ENCODE measurements around the gene ADPRHL1.

Gene ADPRHL1

GRCh38 chr13:113430378-113431110 is 22.7 kb downstream of the ADPRHL1 start:
- no peak for DNase-seq

DNA sequence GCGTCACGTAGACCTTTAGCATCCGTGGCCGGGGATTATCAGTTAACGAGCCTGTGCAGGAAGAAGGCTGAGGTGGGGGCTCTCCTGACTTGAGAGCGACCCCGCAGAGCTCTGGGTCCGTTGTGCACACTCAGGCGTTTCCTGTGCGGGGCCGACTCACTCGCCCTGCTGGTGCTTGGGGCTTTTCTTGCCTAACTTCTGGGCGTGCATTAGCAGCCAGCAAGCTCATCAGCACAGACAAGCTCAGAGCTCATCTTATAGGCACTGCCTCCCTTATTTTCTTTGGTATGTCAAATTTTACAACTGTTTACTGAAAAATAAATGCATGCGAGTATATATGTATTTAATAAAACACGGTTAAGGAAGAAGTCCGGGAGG is 23.7 kb downstream of the ADPRHL1 start:
- no peak for DNase-seq

- DNase-seq: no peak
Measured at GRCh38 chr13:113428871-113429607, 24.2 kb downstream of the ADPRHL1 start.

DNA sequence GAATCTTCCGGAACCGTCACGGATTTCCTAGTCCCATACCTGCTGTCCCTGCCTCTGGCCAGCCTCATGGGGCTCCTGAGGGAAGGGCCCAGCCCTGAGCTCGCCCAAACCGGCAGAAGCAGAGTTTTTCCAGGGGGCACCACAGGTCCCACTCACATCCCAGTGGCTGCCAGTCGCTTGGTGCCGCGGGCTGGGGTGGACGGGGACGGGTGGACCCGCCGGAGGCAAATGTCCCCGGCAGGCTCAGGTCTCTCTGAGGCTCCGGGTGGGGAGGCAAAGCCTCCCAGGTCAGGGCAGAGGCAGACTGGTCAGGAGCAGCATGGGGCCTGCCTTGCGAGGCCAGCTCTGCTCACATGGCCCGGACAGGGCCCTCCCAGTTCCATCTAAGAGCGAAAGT is 24.8 kb downstream of the ADPRHL1 start:
- DNase-seq: no peak

DNA sequence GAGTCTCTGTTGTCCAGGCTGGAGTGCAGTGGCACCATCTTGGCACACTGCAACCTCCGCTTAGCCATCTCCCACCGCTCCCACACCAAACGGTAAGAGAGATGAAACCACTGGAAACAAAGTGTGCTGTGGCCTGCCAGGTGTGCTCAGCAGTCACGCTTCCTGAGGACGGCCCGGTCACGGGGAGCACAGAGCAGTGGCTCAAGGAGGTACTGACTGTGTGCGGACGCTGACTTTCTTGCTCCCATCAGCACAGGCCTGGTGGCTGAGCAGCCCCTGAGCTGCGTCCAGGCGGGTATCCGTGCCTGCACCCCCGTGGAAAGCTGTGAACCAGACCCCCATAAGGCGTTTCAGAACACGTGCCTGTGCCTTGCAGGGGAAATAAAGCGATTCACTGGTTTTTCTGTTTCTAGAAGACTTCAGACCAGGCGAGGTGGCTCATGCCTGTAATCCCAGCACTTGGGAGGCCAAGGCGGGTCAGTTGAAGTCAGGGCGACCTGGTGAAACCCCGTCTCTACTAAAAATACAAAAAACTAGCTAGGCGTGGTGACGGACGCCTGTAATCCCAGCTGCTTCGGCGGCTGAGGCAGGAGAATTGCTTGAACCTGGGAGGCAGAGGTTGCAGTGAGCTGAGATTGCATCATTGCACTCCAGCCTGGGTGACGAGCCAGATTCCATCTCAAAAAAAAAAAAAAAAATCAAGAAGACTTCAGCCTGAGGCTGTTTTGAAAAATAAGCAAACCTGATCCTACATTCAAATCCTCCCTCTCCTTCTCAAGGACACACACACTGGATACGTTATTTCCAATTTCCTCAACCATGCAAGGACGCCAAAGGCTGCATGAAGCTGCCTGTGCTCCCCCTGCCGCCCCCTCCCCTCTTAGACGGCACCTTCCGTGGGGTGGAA is 25.5 kb downstream of the ADPRHL1 start:
- no peak for DNase-seq

DNA sequence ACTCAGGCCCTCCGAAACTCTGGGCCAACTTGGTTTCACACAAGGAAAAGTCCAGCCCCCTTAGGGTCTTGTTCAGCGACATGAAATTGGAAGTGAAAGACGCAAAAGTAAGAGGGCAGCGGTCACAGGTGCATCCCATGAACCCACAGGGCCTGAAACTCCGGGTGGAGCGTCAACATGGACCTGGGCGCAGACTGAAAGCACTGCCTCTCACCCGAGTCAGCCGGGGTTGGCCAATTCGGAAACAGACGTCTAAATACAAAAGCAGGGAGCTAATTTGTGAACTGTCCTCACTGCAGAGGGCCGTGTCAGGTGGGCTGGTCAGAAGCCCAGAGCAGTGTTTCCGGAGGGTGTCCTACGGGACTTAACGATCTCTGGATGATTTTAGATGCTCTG is 26.7 kb downstream of the ADPRHL1 start:
- no peak for DNase-seq

- no peak for DNase-seq
Measured at GRCh38 chr13:113425941-113426590, 27.2 kb downstream of the ADPRHL1 start.

DNA sequence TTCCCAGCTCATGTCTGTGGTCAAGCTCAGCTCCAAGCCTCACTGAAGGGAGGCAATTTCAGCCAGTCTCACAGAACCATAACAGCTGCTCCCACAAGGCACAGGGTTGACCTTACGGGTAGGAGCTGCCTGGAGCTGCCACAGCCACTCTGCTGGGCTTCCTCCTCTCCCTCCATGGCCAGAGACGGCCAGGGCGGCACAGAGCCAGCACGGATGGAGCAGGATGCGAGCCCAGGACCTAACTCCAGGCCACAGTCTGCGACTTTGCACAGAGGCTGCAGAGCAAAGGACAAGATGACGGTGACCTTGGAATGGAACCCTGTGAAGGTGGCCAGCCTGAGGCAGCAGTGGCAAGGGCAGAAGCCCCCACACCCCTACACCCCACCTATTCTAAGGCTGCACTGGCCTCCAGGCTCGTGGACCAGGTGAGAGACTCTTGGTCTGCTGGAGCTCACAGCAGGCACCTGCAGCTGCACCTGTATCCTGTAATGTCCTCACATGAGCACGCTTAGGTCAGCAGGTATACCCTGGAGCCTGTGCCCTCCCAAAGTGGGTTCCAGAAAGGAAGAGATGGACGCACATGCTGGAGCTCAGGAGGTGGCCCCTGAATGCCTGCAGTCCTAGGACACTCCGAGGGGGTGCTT is 29.6 kb downstream of the ADPRHL1 start:
- no peak for DNase-seq

GRCh38 chr13:113422807-113423519 is 30.3 kb downstream of the ADPRHL1 start:
- no peak for DNase-seq

GRCh38 chr13:113421673-113422270 is 31.5 kb downstream of the ADPRHL1 start:
- no peak for DNase-seq

DNA sequence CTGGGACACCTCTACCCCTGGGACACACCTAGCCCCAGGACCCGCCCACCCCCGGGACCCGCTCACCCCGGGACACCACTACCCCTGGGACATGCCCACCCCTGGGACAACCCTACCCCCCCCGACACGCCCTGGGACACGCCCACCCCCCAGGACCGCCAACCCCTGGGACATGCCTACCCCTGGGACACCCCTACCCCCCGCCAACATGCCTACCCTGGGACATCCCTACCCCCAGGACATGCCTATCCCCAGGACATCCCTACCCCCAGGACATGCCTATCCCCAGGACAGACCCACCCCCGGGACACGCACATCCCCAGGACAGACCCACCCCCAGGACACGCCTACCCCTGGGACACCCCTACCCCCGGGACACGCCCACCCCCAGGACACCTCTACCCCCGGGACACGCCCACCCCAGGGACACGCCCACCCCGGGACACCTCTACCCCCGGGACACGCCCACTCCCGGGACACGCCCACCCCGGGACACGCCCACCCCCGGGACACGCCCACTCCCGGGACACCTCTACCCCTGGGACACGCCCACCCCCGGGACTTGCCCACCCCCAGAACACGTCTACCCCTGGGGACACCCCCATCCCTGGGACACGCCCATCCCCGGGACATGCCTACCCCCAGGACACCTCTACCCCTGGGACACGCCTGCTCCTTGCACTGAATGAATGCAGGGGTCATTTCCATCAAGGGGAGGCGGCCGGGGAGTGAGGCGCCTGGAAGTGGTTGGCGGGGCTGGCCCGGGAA is 32.3 kb downstream of the ADPRHL1 start:
- DNase-seq: no peak

GRCh38 chr13:113420232-113420631 is 33.1 kb downstream of the ADPRHL1 start:
- no peak for DNase-seq

DNA sequence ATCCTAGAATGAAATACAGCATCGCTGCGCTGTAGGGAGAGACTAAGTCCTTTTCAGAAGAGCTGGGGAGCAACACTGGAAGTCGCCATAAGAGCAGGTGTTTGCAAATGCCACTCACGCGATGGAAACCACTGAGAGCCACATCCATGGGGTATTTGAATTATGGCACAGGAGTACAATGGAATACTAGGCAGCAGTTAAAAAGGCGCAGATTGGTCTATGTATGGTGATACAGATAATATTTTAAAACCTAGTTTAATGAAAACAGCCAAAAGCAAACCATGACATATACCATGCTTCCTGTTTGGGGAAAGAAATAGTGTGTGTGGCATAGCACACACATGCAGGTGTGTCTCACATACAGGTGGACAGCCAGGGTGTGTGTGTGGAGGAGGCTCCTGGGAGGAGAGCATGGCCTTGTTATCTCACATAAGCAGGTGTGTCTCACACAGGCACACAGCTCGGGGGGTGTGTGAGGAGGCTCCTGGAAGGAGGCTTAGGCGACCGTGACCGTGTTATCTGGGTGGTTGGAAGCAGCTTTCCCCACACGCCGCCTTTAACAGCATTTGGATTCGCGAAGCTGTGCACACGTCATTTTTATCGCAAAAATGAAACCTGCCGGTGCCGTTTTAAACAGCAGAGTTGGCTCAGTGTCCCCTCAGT is 33.6 kb downstream of the ADPRHL1 start:
- DNase-seq: no peak

DNA sequence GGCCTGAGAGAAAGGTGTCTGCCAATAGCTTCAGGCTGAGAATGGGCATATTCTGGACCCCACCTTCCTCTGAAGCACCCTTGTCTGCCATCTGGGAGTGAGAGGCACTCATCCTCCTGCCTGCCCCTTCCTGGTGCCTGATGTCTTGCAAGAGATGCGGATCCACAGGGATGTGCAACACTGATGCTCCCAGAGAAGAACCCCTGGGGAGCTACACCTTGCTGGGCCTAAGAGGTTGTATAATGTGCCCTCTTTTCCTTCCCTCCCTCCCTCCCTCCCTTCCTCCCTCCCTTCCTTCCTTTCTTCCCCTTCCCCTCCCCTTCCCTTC is 34.6 kb downstream of the ADPRHL1 start:
- no peak for DNase-seq

DNA sequence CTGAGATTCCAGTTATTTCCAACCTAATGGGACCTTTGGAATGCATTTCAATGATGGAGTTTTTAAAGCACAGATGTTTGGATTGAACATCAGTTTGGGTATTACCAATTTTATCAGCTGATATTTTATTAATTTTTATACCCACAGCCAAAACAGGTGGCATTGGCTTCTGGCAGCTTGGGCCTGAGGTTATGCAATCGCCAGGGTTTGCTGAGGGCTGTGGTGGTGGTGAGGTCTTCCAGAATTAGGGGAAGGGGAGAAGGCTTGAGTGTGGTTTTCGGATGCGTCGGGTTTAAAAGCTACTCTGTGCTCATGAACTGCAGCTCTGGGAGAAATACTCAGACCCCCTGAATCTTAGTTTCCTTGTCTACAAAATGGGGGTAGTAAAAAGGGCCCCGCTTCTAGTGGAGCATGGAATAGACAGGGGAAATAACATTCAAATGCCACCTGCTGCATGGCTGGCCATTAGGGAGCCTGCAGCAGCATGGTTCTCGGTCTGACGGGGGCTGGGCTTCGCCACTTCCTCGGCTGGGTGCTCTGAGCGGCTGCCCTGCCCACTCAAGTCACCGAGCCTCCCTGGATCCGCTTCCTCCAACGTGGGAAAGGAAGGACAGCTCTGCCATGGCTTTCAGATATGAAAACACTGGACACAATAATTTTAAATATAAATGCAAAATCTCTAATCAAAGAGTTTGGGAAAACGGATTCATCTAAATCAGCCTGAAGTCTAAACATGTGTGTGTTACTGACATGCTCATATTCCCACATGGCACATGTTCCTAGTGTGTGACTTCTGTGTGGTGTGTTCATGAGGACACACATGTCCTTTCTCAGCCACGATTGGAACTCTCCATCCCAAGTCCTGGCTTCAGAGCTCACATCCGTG is 35.2 kb downstream of the ADPRHL1 start:
- DNase-seq: no peak

DNA sequence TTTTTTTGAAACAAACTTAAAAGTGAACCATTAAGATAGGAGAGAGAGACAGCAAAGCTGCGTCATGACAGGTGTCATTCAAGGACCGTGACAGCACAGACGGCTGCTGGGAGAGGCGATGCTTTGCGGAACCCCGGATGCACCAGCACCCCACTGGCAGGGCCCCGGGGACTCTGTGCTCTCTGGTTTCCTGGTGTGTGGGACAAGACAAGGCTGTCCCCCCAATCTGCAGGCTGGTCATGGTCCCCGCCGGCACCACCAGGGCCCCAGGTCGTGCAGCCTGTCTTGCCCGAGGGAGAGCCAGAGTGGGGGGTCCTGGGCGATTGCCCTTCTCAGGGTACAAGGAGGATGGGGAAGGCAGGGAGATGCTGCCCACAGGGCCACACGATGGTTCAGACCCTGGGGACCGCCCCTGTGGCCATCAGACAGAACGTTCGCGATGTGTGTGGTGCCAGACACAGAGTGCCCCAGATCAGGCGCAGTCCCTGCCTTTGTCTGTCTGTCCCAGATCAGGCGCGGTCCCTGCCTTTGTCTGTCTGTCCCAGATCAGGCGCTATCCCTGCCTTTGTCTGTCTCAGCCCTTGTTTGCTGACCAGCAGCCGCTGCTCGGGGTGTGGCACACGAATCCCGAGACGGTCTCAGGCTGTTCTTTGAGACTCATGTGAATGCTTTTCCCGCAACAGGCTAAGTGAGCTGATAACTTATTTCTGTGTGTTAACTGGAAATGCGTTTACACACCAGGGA is 36.1 kb downstream of the ADPRHL1 start:
- no peak for DNase-seq

GRCh38 chr13:113415825-113416224 is 37.5 kb downstream of the ADPRHL1 start:
- DNase-seq: no peak

GRCh38 chr13:113415032-113415431 is 38.3 kb downstream of the ADPRHL1 start:
- DNase-seq: no peak
